Mucosa of descending colon (tissue), 3 donors: ENCODE results near the gene TTYH3. TPM values are rescaled to one million over a fixed set of nuclear protein-coding genes. Genes with fewer than 3 reads are reported as not detected.
A peak's percentile ranks its signal among the peaks of the same experiment; 100 is the strongest.

Source experiments
- ATAC-seq: fragments of 200-7000 bp; cut with Tn5 transposase; one replicate; pipeline ENCODE4 v1.9.1; 2020; ENCODE audit warnings: mild to moderate bottlenecking, moderate library complexity
- DNase-seq, 3 donors: peaks; one replicate each; pipeline ENCODE4 v3.0.0-alpha.2; 2020
- H3K36me3 ChIP-seq: fragments of 200-600 bp; one replicate; pipeline ENCODE4 v1.8.0; 2021; ENCODE audit warnings: low read depth, mild to moderate bottlenecking
- H3K4me1 ChIP-seq: fragments of 200-600 bp; one replicate; pipeline ENCODE4 v1.8.0; 2021; ENCODE audit warnings: low read depth, mild to moderate bottlenecking
- H3K4me3 ChIP-seq: fragments of 200-600 bp; one replicate; pipeline ENCODE4 v1.8.0; 2021; ENCODE audit warnings: mild to moderate bottlenecking
- H3K9me3 ChIP-seq: fragments of 200-600 bp; one replicate; pipeline ENCODE4 v1.8.0; 2021; ENCODE audit warnings: mild to moderate bottlenecking
- CTCF ChIP-seq: fragments of 200-600 bp; IDR thresholded peaks from one replicate; pipeline ENCODE4 v1.8.0; 2022; ENCODE audit warnings: antibody characterized with exemption, mild to moderate bottlenecking
- intact Hi-C, 2 donors: fragments of 100-400 bp; cut with DNase I in 1 of 2; cut with micrococcal nuclease in 1 of 2; formaldehyde crosslinking; loops; one replicate each; pipeline versions ENCODE4 v1.11.0 to v1.11.1; 2022; cut with DNase I, micrococcal nuclease
- total RNA-seq, 3 donors: library from RNA; stranded (reverse); fragmentation: NEBNext Ultra II Directional in 2 of 3; extraction: Animal tissue kit (Norgen Biotek cat#: 25700) in 2 of 3; gene quantifications; one replicate each; pipeline versions ENCODE4 v1.2.1 to v1.2.4, GENCODE V29; 2021 to 2023
- donor health status: DM: no; HTN: no; CAD: no; lungs with moderate emphysema.
- donor health status: DM: no; HTN: no; CAD: no.
- donor health status: DM: no; HTN: yes; CAD: no.

Gene TTYH3
- total RNA-seq, 3 donors from 2014 or later: 23.4 to 63.7 (median 32.1) TPM

DNA sequence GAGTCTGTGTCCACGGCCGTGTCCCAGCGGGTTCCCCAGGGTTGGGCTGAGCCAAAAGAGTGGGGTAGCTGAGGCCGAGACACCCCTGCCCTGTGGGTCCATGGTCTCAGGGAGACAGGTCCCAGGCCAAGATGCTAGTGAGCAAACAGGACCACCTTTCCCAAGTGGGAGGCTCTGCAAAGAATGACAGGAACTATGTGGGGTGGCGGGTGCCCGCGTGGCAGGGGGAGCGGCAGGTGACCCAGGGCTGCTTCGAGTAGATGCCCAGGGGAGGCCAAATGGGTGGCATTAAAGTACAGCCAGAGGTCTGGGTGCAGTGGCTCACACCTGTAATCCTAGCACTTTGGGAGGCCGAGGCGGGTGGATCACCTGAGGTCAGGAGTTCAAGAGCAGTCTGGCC, 18.2 kb downstream of the TTYH3 start:
- intact Hi-C loops: no loop called here
- H3K4me1 ChIP-seq: no peaks in the 10 kb centered on the region
- DNase-seq: no peak
- ATAC-seq: no peak
- no peaks in the 10 kb centered on the region for H3K9me3 ChIP-seq
- TF ChIP-seq CTCF: no peak
- H3K36me3 ChIP-seq: no peaks in the 10 kb centered on the region
- H3K4me3 ChIP-seq: no peak overlapping the region

DNA sequence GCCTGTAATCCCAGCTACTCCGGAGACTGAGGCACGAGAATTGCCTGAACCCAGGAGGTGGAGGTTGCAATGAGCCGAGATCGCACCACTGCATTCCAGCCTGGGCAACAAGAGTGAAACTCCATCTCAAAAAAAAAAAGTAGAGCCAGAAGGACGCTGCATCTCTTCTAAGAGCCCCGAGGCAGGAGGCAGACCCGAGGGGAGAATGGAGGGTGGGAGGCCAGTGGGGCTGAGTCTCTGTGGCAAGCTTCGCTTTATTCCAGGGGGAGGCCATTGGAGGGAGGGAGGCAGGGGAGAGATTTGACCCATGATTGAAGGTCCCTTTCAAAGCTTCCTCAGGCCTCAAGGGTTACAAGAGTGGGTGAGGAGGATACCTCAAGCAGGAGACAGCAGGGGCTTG, 18.7 kb downstream of the TTYH3 start:
- H3K36me3 ChIP-seq: no peaks in the 10 kb centered on the region
- H3K9me3 ChIP-seq: no peaks in the 10 kb centered on the region
- TF ChIP-seq CTCF: no peak
- intact Hi-C loops: no loop called here
- DNase-seq (no peak), ATAC-seq (no peak)
- H3K4me3 ChIP-seq: no peak overlapping the region
- H3K4me1 ChIP-seq: no peaks in the 10 kb centered on the region

DNA sequence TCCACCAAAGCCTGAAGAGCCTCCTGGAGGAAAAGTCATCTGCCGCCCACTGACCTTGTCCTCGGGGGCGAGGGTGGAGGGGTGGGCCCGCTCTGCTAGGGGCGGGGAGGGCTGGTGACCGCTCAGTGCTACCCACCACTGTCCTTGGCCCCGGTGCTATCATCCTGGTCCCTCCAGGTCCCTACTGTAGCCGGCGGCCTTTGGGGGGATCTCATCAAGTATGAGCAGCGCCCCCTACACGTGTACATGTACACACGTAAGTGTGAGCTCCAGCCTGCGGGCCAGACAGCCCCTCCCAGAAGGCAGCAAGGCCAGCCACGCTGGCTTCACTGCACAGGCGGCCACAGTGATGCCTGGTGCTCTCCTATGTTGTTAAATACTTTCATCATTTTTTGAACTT, 19.6 kb downstream of the TTYH3 start:
- DNase-seq: peak in 1 of 3 donors; percentile 48
- ATAC-seq: no peak
- Histone ChIP-seq H3K4me1 (no peaks in the 10 kb centered on the region), H3K4me3 (no peak overlapping the region), H3K9me3 (no peaks in the 10 kb centered on the region), H3K36me3 (no peaks in the 10 kb centered on the region)
- no peak for TF ChIP-seq CTCF
- intact Hi-C loops: no loop called here

DNA sequence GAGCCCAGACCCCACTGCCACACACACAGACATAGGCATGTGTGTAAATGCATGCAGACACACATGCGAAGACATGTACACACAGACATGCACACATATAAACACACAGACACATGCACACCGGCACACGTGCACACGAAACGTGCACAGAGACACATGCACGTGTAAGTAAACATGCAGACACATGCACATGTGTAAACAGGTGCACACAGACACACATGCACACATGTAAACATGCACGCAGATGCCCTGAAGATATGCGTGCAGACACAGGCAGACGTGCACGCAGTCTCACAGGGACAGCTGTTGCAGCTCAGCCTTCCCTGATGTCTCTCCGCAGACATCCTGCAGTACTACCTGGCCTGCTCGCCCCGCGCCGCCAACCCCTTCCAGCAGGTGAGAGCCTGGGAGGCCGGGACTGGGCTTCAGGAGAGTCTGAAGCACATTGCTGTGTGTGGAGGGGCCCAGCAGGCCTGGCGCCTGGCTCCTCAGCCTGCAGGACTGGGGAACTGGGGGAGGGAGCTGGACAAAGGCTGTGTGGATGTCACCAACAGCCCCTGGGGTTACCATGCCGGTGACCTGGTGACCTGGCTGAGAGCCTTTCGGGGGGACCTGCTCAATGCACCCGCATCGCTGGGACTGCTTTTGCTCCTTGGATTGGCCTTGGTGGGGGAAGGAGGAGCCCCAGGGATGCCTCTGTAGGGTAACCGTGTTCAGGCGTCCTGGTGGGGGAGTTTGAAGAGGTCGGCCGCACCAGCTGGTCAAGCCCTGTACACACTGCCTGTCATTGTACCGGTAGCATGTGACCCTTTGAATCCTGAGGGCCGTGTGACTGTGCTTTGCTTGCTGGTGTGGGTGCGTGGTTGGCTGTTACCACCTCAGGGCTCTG, 20.3 kb downstream of the TTYH3 start:
- ATAC-seq (no peak), DNase-seq (no peak)
- Histone ChIP-seq H3K36me3 (no peaks in the 10 kb centered on the region), H3K4me1 (no peaks in the 10 kb centered on the region), H3K9me3 (no peaks in the 10 kb centered on the region), H3K4me3 (no peak overlapping the region)
- intact Hi-C loops: no loop called here
- no peak for TF ChIP-seq CTCF

GRCh38 chr7:2652736-2653060, 20.9 kb downstream of the TTYH3 start:
- Histone ChIP-seq H3K4me3 (no peak overlapping the region), H3K4me1 (no peaks in the 10 kb centered on the region), H3K9me3 (no peaks in the 10 kb centered on the region), H3K36me3 (no peaks in the 10 kb centered on the region)
- DNase-seq (no peak), ATAC-seq (no peak)
- TF ChIP-seq CTCF: no peak
- intact Hi-C loops: no loop called here
